Neural progenitor cell (in vitro differentiated cells): ENCODE measurements around the gene SYNJ2. TPM values are rescaled to one million over a fixed set of nuclear protein-coding genes. Genes with fewer than 3 reads are reported as not detected.
A peak's percentile ranks its signal among the peaks of the same experiment; 100 is the strongest.

Source experiments
- DNase-seq: peaks from one replicate; pipeline ENCODE4 v3.0.0-alpha.2; 2016; ENCODE audit warnings: low spot score
- H2AFZ ChIP-seq: fragments of 200-600 bp; sonication (generic); replicated peaks from 2 replicates; pipeline ENCODE4 v1.6.1; 2016; ENCODE audit warnings: antibody characterized with exemption
- H3F3A ChIP-seq: fragments of 200-600 bp; sonication (generic); 2 replicates; pipeline ENCODE4 v1.6.1; 2016; ENCODE audit warnings: antibody characterized with exemption, low read depth
- H3K27ac ChIP-seq: fragments of 200-600 bp; sonication (generic); 2 replicates; pipeline ENCODE4 v1.5.1; 2016; ENCODE audit warnings: mild to moderate bottlenecking
- H3K27me3 ChIP-seq: fragments of 200-600 bp; sonication (generic); 2 replicates; pipeline ENCODE4 v1.6.1; 2016; ENCODE audit warnings: mild to moderate bottlenecking, moderate library complexity
- H3K36me3 ChIP-seq: fragments of 200-600 bp; sonication (generic); 2 replicates; pipeline ENCODE4 v1.5.1; 2016
- H3K4me1 ChIP-seq: fragments of 200-600 bp; sonication (generic); 2 replicates; pipeline ENCODE4 v1.6.1; 2016; ENCODE audit warnings: mixed run types
- H3K4me2 ChIP-seq: fragments of 200-600 bp; sonication (generic); 2 replicates; pipeline ENCODE4 v1.6.1; 2016
- H3K4me3 ChIP-seq: fragments of 200-600 bp; sonication (generic); 2 replicates; pipeline ENCODE4 v1.5.1; 2016
- H3K79me2 ChIP-seq: fragments of 200-600 bp; sonication (generic); 2 replicates; pipeline ENCODE4 v1.6.1; 2016; ENCODE audit warnings: low read depth
- H3K9ac ChIP-seq: fragments of 200-600 bp; sonication (generic); 2 replicates; pipeline ENCODE4 v1.6.1; 2016
- H3K9me3 ChIP-seq: fragments of 200-600 bp; sonication (generic); 2 replicates; pipeline ENCODE4 v1.5.1; 2016; ENCODE audit warnings: low read depth
- H4K20me1 ChIP-seq: fragments of 200-600 bp; sonication (generic); 2 replicates; pipeline ENCODE4 v1.6.1; 2016; ENCODE audit warnings: low read depth
- H3K27ac Mint-ChIP-seq: 3 replicates; pipeline ENCODE4 v1.8.0; 2021; ENCODE audit warnings: mixed read lengths
- H3K27me3 Mint-ChIP-seq: 2 replicates; pipeline ENCODE4 v1.8.0; 2022; ENCODE audit warnings: low read depth, mild to moderate bottlenecking, inconsistent platforms, moderate library complexity, mixed read lengths; ENCODE audit not compliant: insufficient read depth
- H3K36me3 Mint-ChIP-seq: 3 replicates; pipeline ENCODE4 v1.8.0; 2021; ENCODE audit warnings: mixed read lengths
- H3K4me1 Mint-ChIP-seq: 3 replicates; pipeline ENCODE4 v1.8.0; 2021; ENCODE audit warnings: mixed read lengths
- H3K4me3 Mint-ChIP-seq: 3 replicates; pipeline ENCODE4 v1.8.0; 2021; ENCODE audit warnings: mild to moderate bottlenecking, moderate library complexity, mixed read lengths
- H3K9me3 Mint-ChIP-seq: 3 replicates; pipeline ENCODE4 v1.8.0; 2020; ENCODE audit warnings: mixed read lengths
- CTCF ChIP-seq: fragments of 200-600 bp; sonication (generic); IDR thresholded peaks from 2 replicates; pipeline ENCODE4 v1.5.1; 2017; ENCODE audit warnings: antibody characterized with exemption, mild to moderate bottlenecking
- EZH2 ChIP-seq: fragments of 200-600 bp; sonication (generic); IDR thresholded peaks from 2 replicates; pipeline ENCODE4 v1.6.1; 2017; ENCODE audit warnings: antibody characterized with exemption, mild to moderate bottlenecking, moderate library complexity
- EZH2phosphoT487 ChIP-seq: fragments of 200-600 bp; sonication (generic); IDR thresholded peaks from 2 replicates; pipeline ENCODE4 v1.6.1; 2017; ENCODE audit warnings: antibody characterized with exemption
- total RNA-seq: library from RNA; depleted of rRNA; stranded (reverse); fragments of >200 nt; gene quantifications from 2 replicates; pipeline ENCODE4 v1.2.3, GENCODE V29; 2015; ENCODE audit warnings: low replicate concordance

SYNJ2 gene
- total RNA-seq, 1 donor from 2014 or later = 4.8 TPM

- peak overlapping the region; percentile 69 for H3K4me3 ChIP-seq
- H3K27ac ChIP-seq = no peak overlapping the region
- Mint-ChIP-seq H3K4me1 (peaks cover 19% of the 10 kb centered on the region), H3K27me3 (peaks cover 12% of the 10 kb centered on the region), H3K27ac (peak overlapping the region; percentile 33), H3K9me3 (no peaks in the 10 kb centered on the region), H3K36me3 (no peaks in the 10 kb centered on the region), H3K4me3 (peak overlapping the region; percentile 90)
- no peaks in the 10 kb centered on the region for H3K36me3 ChIP-seq
- peak; percentile 74 for DNase-seq
- no peak overlapping the region for H3K9ac ChIP-seq
- no peaks in the 10 kb centered on the region for H3K9me3 ChIP-seq
- peaks cover 59% of the 10 kb centered on the region for H3K27me3 ChIP-seq
- H3K4me2 ChIP-seq = peak overlapping the region; percentile 89
- peaks cover 9% of the 10 kb centered on the region for H3F3A ChIP-seq
- peak overlapping the region; percentile 91 for H2AFZ ChIP-seq
- H3K4me1 ChIP-seq = peaks cover 13% of the 10 kb centered on the region
- no peaks in the 10 kb centered on the region for H3K79me2 ChIP-seq
- TF ChIP-seq EZH2 (no peak), EZH2phosphoT487 (peak; percentile 7), CTCF (no peak)
- peaks cover 7% of the 10 kb centered on the region for H4K20me1 ChIP-seq
Measured at GRCh38 chr6:157982102-157982562, 469 bp downstream of the SYNJ2 start.

GRCh38 chr6:157982563-157983405, 1.1 kb downstream of the SYNJ2 start:
- Mint-ChIP-seq H3K4me1 (peaks cover 19% of the 10 kb centered on the region), H3K27me3 (peaks cover 11% of the 10 kb centered on the region), H3K9me3 (no peaks in the 10 kb centered on the region), H3K36me3 (no peaks in the 10 kb centered on the region), H3K27ac (peak overlapping the region; percentile 33), H3K4me3 (peak overlapping the region; percentile 90)
- peak; percentile 39 for DNase-seq
- H3K27ac ChIP-seq = no peak overlapping the region
- H3K4me1 ChIP-seq = peaks cover 13% of the 10 kb centered on the region
- no peak overlapping the region for H3K9ac ChIP-seq
- H3K27me3 ChIP-seq = peaks cover 54% of the 10 kb centered on the region
- peak overlapping the region; percentile 89 for H3K4me2 ChIP-seq
- peaks cover 7% of the 10 kb centered on the region for H4K20me1 ChIP-seq
- H3K36me3 ChIP-seq = no peaks in the 10 kb centered on the region
- no peak for TF ChIP-seq EZH2
- TF ChIP-seq CTCF = no peak
- TF ChIP-seq EZH2phosphoT487 = peak; percentile 20
- H3K4me3 ChIP-seq = peak overlapping the region; percentile 69
- no peaks in the 10 kb centered on the region for H3K79me2 ChIP-seq
- no peak overlapping the region for H2AFZ ChIP-seq
- H3K9me3 ChIP-seq = no peaks in the 10 kb centered on the region
- H3F3A ChIP-seq = peaks cover 9% of the 10 kb centered on the region

DNA sequence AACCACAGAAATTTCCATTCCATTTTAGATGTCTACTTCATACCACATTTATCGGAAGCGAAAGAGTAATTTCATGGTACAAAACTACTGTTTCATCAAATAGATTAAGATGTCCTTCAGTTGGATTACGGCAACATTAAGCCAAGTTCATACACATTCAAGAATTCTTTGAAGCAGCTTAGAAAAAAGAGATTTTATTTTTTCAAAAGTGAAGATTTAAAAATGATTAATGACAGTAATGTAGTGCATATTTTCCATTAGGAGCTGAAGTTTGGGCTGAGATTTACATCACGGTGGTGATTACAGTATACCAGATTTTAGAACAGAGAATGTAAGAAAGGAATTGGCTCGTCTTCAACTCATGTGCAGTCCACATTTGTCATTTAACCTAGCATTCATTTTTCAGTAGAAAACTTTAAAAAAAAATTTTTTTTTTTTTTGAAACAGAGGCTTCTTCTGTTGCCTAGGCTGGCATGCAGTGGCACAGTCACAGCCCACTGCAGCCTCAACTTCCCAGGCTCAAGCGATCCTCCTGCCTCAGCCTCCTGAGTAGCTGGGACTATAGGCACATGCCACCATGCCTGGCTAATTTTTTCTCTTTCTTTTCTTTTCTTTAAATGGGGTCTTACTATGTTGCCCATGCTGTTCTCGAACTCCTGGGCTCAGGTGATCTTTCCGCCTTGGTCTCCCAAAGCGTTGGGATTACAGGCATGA, 1.9 kb downstream of the SYNJ2 start:
- no peaks in the 10 kb centered on the region for H3K36me3 Mint-ChIP-seq
- no peaks in the 10 kb centered on the region for H3K79me2 ChIP-seq
- DNase-seq = no peak
- no peak for TF ChIP-seq EZH2phosphoT487
- no peak for TF ChIP-seq EZH2
- TF ChIP-seq CTCF = no peak
- no peaks in the 10 kb centered on the region for H3K36me3 ChIP-seq
- H3K4me3 ChIP-seq = no peak overlapping the region
- H3K4me3 Mint-ChIP-seq = peak overlapping the region; percentile 90
- H3K4me1 Mint-ChIP-seq = peaks cover 19% of the 10 kb centered on the region
- H3K27me3 ChIP-seq = peaks cover 50% of the 10 kb centered on the region
- no peak overlapping the region for H3K27ac Mint-ChIP-seq
- no peaks in the 10 kb centered on the region for H3K9me3 ChIP-seq
- no peak overlapping the region for H3K9ac ChIP-seq
- no peaks in the 10 kb centered on the region for H3K9me3 Mint-ChIP-seq
- H4K20me1 ChIP-seq = peaks cover 7% of the 10 kb centered on the region
- peaks cover 8% of the 10 kb centered on the region for H3K27me3 Mint-ChIP-seq
- no peak overlapping the region for H3K27ac ChIP-seq
- peaks cover 13% of the 10 kb centered on the region for H3K4me1 ChIP-seq
- H3F3A ChIP-seq = peaks cover 14% of the 10 kb centered on the region
- H2AFZ ChIP-seq = no peak overlapping the region
- H3K4me2 ChIP-seq = no peak overlapping the region
